Activated naive CD4-positive, alpha-beta T cell treated with anti-CD3 and anti-CD28 coated beads, Interleukin-2, amount 10 ng/mL, durations not matched to agents 5 hours and 36 hours (primary cell): ENCODE data around the gene TCERG1. TPM values are rescaled to one million over a fixed set of nuclear protein-coding genes. Genes with fewer than 3 reads are reported as not detected.

ENCODE experiments used
- total RNA-seq, 2 experiments: library from RNA; stranded (reverse); gene quantifications; one replicate each; pipeline ENCODE4 v1.2.3, GENCODE V29; 2021

Gene TCERG1
- 10 to 100 TPM; 78.6 to 80.3 TPM for total RNA-seq

DNA sequence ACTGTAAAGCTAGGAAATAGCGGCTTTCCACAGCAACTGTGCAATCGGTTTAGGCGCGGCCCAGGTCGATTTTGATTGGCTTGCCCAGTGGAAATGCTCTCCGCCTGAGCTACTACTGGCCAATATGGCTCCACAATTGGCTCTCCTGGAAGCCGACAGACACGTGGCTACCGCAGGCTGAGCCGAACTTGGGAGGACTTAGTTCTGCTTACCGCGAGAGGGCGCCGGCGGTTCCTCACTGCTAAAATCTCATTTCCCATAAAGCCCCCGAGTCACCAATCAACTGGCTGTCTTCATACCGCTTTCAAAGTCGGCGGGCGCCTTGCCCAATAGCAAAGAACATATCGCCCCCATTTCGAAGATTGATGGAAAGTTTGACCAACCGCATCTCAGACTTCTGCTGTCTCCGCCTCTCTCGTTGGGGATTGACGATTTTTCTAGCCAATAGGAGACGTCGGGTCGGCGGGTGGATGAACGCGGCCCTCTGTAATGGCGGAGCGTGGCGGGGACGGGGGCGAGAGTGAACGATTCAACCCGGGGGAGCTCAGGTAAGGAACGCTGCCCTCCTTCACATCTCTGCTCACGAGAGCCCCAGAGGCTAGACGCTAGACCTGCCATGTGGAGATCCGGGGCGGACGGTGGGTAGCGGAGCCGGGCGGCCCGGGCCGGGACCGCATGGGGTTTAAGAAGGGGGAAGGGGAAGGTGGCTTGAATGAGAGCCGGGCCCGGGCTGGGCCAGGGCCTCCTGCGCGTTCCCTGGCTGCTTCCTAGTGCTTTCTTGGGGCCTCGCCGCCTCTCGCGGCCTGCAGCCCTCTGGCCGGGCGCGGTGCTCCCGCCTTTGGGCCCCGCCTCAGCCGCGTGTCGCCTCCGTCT, at the start of gene TCERG1:
TCERG1 (plus strand) TSS at position 473 of the 873 bp plus-strand sequence; CDS start at position 490, 17 bp downstream.

DNA sequence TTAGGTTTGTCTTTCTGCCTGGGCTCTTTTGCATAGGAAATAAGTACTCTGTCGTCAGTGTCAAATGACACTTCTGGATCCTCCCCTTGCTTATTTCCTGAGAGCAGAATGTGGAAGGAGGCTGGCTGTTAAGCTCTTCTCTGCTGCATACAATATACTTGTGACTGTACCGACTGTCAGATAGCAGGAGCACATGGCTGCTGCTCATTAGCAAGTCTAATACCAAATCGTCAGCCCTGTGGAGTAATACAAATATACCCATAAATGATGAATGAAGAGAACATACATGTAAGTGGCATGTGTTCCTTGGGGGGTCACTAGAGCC, 69.0 kb downstream of the TCERG1 start, which contains the start of gene GPR151:
GPR151 (minus strand) TSS at position 40 of the 325 bp plus-strand sequence. CDS start 77 bp downstream, outside the sequence.

Other genes starting within 250 kb of the TCERG1 start
- gene RBM27, start 243.7 kb upstream of the TCERG1 start, total RNA-seq: 10 to 100 TPM; 18.4 to 21.1 TPM
- gene POU4F3, start 108.5 kb upstream of the TCERG1 start, total RNA-seq: under 1 TPM in 1 of 2 experiments, not detected in 1; 0.08 TPM
- gene GPR151, start 68.9 kb downstream of the TCERG1 start, total RNA-seq: not detected